Common myeloid progenitor, CD34-positive (primary cell): ENCODE measurements around the gene PKHD1.

Source experiments
- CTCF ChIA-PET: fragments of 350-600 bp; sonication (Branson Sonifier 250); formaldehyde crosslinking; loops from one replicate; lab custom pipeline; 2021; ENCODE audit warnings: antibody characterized with exemption; lab: Charles Lee
- POLR2A ChIA-PET: fragments of 350-600 bp; sonication (Branson Sonifier 250); formaldehyde crosslinking; loops from one replicate; lab custom pipeline; 2021; ENCODE audit warnings: antibody characterized with exemption; lab: Charles Lee
- DNase-seq, 3 donors: peaks; one replicate each; pipeline versions ENCODE4 v3.0.0 to v3.0.0-alpha.2; 2013
- H3K27ac ChIP-seq, 2 experiments: 1 replicate in 1 of 2; 2 replicates in 1 of 2; pipeline ENCODE4 v1.7.0; 2013; ENCODE audit warnings: inconsistent platforms in 2 of 2, low read length in 2 of 2, mild to moderate bottlenecking in 2 of 2, low read depth in 1 of 2, moderate library complexity in 1 of 2; ENCODE audit not compliant: severe bottlenecking in 2 of 2, insufficient read depth in 1 of 2, poor library complexity in 1 of 2
- H3K27me3 ChIP-seq, 5 experiments: replicated peaks in 2 of 5; 1 replicate in 3 of 5; 2 replicates in 2 of 5; pipeline versions ENCODE4 v1.6.1 to v1.7.0; 2013; ENCODE audit warnings: low read length in 4 of 5, mild to moderate bottlenecking in 2 of 5, moderate library complexity in 2 of 5, inconsistent platforms in 1 of 5; ENCODE audit not compliant: insufficient read depth in 5 of 5, control insufficient read depth in 4 of 5
- H3K36me3 ChIP-seq, 4 experiments: 1 replicate in 2 of 4; 2 replicates in 2 of 4; pipeline versions ENCODE4 v1.6.1 to v1.7.0; 2013; ENCODE audit warnings: low read length in 3 of 4, control low read depth in 1 of 4, mild to moderate bottlenecking in 1 of 4; ENCODE audit not compliant: control insufficient read depth in 4 of 4, insufficient read depth in 4 of 4
- H3K4me1 ChIP-seq, 4 experiments: 1 replicate in 3 of 4; 2 replicates in 1 of 4; pipeline versions ENCODE4 v1.6.1 to v1.7.1; 2013; ENCODE audit warnings: low read length in 3 of 4, mild to moderate bottlenecking in 3 of 4, control low read depth in 1 of 4, inconsistent platforms in 1 of 4, moderate library complexity in 1 of 4; ENCODE audit not compliant: control insufficient read depth in 4 of 4, insufficient read depth in 4 of 4; ENCODE audit errors: control extremely low read depth in 1 of 4
- H3K4me3 ChIP-seq, 7 experiments: 1 replicate in 4 of 7; 2 replicates in 3 of 7; pipeline versions ENCODE4 v1.5.1 to v1.7.0; 2013; ENCODE audit warnings: mild to moderate bottlenecking in 7 of 7, low read length in 6 of 7, moderate library complexity in 6 of 7, inconsistent platforms in 2 of 7, low read depth in 2 of 7, control low read depth in 1 of 7; ENCODE audit not compliant: insufficient read depth in 4 of 7, control insufficient read depth in 1 of 7; ENCODE audit errors: extremely low read depth in 1 of 7
- H3K9me3 ChIP-seq, 5 experiments: 1 replicate in 4 of 5; 2 replicates in 1 of 5; pipeline versions ENCODE4 v1.6.1 to v1.7.1; 2013; ENCODE audit warnings: low read length in 4 of 5, mild to moderate bottlenecking in 2 of 5, inconsistent platforms in 1 of 5, low read depth in 1 of 5, moderate library complexity in 1 of 5; ENCODE audit not compliant: control insufficient read depth in 4 of 5, insufficient read depth in 2 of 5; ENCODE audit errors: control extremely low read depth in 1 of 5
- WGBS: methylation state at CpG from one replicate; pipeline ENCODE4 v1.1.5; 2013; ENCODE audit not compliant: insufficient coverage; 5-methylcytosine and 5-hydroxymethylcytosine counted together

Gene PKHD1

DNA sequence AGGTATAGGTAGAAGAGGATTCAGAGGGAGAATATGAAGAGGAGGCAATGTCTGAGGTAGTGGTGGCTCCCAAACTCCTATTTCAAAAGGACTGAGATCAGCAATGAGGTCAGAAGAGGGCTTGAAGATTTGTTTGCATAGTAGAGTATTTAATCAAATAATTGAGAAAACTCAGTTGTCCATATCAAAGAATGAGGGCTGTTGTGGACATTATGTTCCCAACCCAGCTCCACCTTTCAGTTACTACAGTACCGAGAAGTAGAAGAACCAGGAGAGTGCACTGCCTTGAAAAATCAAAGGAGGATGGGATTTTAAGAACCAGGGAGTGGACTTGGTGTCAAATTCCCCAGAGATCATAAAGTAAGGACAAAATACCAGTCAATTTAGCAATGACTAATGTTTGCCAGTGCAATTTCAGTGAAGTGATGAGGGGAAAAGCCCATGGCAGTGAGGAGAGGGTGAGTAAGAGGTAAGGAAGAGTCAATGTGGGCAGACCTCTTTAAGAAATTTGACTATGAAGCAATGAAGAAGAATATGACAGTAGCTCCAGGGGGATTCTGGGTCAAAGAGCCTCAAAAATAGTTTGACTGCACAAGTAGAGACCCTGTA lies 382.4 kb downstream of the PKHD1 start:
- no peak for DNase-seq
- H3K4me3 ChIP-seq = no peak overlapping the region
- CTCF ChIA-PET = no interaction called here

DNA sequence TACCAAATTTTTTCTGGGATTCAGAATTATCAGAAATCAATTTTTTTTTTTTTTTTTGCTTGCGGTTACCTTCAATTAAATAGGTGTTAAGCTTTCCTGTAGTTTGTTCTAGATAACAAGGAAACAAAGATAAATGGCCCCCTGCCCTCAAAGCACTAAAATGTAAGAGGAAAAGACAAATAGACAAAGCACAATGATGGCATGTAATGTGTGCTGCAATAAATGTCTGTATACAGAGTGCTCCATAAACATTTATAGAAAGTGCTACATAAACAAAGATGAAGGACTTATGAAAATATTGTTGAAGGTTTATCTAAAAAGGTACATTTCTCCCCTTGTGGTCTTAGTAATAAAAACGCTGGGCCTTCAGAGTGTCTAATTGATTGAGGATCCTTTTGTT lies 384.6 kb downstream of the PKHD1 start:
- DNase-seq = no peak
- no peaks in the 10 kb centered on the region for H3K4me1 ChIP-seq
- H3K27ac ChIP-seq = no peak overlapping the region
- H3K4me3 ChIP-seq = no peak overlapping the region
- peaks cover 0 to 2% (median 0%) of the 10 kb centered on the region in 5 experiments for H3K27me3 ChIP-seq
- ChIA-PET POLR2A (no interaction called here), CTCF (no interaction called here)
- H3K36me3 ChIP-seq = no peaks in the 10 kb centered on the region
- WGBS = 80% methylated on average over 1 of the region's 2 CpGs
- H3K9me3 ChIP-seq = no peaks in the 10 kb centered on the region

More for the DNA sequence above, 382.4 kb downstream of the PKHD1 start:
- H3K4me1 ChIP-seq = no peaks in the 10 kb centered on the region
- H3K36me3 ChIP-seq = no peaks in the 10 kb centered on the region
- 100% methylated on average over 1 of the region's 1 CpG for WGBS
- POLR2A ChIA-PET = no interaction called here
- H3K9me3 ChIP-seq = no peaks in the 10 kb centered on the region
- no peak overlapping the region for H3K27ac ChIP-seq
- peaks cover 0 to 2% (median 0%) of the 10 kb centered on the region in 5 experiments for H3K27me3 ChIP-seq

DNA sequence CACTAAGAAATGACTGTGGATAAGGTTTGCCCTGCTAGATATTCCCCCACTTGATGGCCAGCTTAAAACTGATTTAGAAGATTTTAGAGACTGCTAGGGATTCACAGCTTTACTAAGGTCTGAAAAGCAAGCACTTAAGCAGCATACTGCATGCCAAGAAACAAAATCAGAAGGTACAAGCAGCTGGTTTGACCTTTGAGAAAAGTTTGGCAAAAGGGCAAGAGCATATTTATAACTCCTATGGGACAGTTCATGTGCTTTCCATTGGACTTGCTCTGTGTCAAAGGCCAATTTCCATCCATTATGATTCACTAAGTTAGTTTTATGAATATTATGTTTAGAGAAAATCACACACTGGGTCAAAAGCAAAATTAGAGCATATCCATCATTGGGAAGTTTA lies 402.8 kb downstream of the PKHD1 start:
- Histone ChIP-seq H3K4me1 (no peaks in the 10 kb centered on the region), H3K27me3 (no peaks in the 10 kb centered on the region), H3K27ac (no peak overlapping the region), H3K4me3 (no peak overlapping the region), H3K36me3 (no peaks in the 10 kb centered on the region), H3K9me3 (no peaks in the 10 kb centered on the region)
- no peak for DNase-seq
- POLR2A ChIA-PET = no interaction called here
- CTCF ChIA-PET = no interaction called here

DNA sequence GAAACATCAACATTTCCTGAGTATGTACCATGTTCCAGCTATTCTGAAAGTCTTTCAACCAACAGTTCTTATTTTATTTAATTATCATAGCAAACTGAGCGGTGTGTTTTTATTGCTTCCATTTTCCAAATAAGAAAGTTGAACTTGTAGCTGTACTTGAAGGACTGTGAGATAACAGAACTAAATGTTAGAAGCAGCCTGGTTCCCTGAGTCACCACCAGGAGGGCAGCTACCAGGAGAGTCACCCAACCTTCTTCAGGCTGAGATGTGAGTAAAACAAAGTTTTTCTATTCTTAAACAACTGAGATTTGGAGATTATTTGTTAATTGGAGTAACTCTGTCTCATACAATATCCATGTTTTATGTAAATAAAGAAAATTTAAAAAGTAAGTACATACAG lies 403.4 kb downstream of the PKHD1 start:
- H3K4me3 ChIP-seq = no peak overlapping the region
- H3K27me3 ChIP-seq = no peaks in the 10 kb centered on the region
- no peaks in the 10 kb centered on the region for H3K36me3 ChIP-seq
- H3K4me1 ChIP-seq = no peaks in the 10 kb centered on the region
- whole genome bisulfite sequencing = no CpG with 5 or more reads among the region's 1 CpG
- ChIA-PET CTCF (no interaction called here), POLR2A (no interaction called here)
- no peaks in the 10 kb centered on the region for H3K9me3 ChIP-seq
- H3K27ac ChIP-seq = no peak overlapping the region
- DNase-seq = no peak

DNA sequence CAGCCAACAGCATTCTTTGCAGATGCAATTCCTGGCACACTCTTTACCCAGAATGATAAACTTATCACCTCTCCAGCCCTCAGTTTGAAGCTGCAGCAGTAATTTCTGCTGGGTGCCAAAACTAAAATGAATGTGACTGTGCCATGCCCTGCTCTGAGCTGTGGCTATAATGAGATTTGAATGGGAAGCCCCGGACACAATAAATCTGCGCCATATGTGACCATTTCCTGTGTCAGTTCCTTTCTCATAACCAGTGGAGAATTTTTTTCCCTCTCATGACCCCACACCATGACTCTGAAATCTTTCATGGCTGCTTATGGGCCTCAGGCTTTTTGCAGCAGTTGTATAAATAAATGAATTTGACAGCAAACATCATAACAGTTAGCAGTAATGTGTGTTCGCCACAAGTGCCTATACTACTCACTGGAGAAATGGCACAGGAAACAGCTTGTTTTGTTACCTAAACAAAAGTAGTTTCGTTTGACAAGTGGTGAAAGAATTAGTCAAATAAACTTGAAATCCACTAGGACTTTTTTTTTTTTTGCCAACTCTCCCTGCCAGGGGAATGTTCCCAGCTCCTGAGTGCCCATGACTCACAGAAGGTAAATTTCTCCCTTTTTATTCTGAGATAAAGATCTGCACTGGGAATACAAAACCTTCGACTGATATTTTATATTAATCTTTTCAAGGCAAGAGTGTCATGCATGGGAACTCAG lies 408.4 kb downstream of the PKHD1 start:
- Histone ChIP-seq H3K27me3 (no peaks in the 10 kb centered on the region), H3K27ac (no peak overlapping the region), H3K9me3 (no peaks in the 10 kb centered on the region), H3K4me1 (no peaks in the 10 kb centered on the region), H3K36me3 (no peaks in the 10 kb centered on the region), H3K4me3 (no peak overlapping the region)
- 0% methylated on average over 1 of the region's 5 CpGs for WGBS
- DNase-seq = no peak
- POLR2A ChIA-PET = no interaction called here
- CTCF ChIA-PET = no interaction called here

DNA sequence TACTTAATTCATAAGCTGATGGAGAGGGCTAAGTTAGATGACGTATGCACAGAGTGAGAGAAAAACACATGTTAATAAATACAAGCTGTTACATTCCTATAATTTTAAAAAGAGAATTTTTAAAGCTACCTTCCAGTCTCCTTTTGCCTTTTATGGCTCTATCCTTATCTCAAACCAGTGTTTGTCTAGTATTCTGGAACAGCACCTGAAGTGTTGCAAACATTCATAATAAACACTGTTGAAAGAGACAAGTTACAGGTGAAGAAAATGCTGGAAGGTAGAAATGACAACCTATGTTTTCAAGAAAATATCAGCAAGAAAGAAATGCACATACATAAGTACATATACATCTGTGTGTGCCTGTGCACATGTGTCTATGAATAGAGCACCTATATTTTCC lies 409.1 kb downstream of the PKHD1 start:
- Histone ChIP-seq H3K27me3 (no peaks in the 10 kb centered on the region), H3K4me1 (no peaks in the 10 kb centered on the region), H3K27ac (no peak overlapping the region), H3K36me3 (no peaks in the 10 kb centered on the region), H3K9me3 (no peaks in the 10 kb centered on the region), H3K4me3 (no peak overlapping the region)
- WGBS = no CpG with 5 or more reads among the region's 1 CpG
- no peak for DNase-seq
- ChIA-PET POLR2A (no interaction called here), CTCF (no interaction called here)

DNA sequence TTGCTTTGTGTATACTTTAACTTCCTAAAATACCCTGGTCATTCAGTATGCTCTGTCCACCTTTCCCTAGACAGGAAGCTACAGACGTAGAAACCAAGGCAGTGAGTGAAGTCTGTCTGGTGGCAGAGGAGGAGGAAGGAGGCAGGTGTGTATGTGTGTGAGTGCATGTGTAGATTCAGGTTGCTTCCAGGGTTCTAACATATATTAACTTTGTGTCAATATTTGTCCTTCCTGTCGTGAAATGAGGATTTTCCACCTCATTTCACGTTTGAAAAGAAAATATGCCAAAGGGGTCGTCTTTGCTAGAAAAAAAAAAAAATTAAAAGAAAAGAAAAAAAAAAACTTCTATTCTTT lies 411.5 kb downstream of the PKHD1 start:
- Histone ChIP-seq H3K27me3 (no peaks in the 10 kb centered on the region), H3K36me3 (no peaks in the 10 kb centered on the region), H3K4me3 (no peak overlapping the region), H3K4me1 (no peaks in the 10 kb centered on the region), H3K9me3 (peaks cover 0 to 2% (median 0%) of the 10 kb centered on the region in 5 experiments), H3K27ac (no peak overlapping the region)
- ChIA-PET CTCF (no interaction called here), POLR2A (no interaction called here)
- DNase-seq = no peak
- no CpG with 5 or more reads among the region's 4 CpGs for WGBS
